H9 (cell line): Measurements from ENCODE around the gene SLX4. TPM values are rescaled to one million over a fixed set of nuclear protein-coding genes. Genes with fewer than 3 reads are reported as not detected.

Experiments
- DNase-seq: peaks from one replicate; pipeline ENCODE4 v3.0.0-alpha.2; 2017
- H2AFZ ChIP-seq: one replicate; pipeline ENCODE4 v1.6.1; 2013; ENCODE audit warnings: mild to moderate bottlenecking, low read length, control low read depth, moderate library complexity
- H2AK5ac ChIP-seq: 2 replicates; pipeline ENCODE4 v1.6.1; 2013; ENCODE audit warnings: low read length, control low read depth, mixed read lengths; ENCODE audit not compliant: insufficient read length
- H2BK120ac ChIP-seq: one replicate; pipeline ENCODE4 v1.6.1; 2013; ENCODE audit warnings: low read depth, mild to moderate bottlenecking, low read length, control low read depth, inconsistent platforms; ENCODE audit not compliant: poor library complexity, severe bottlenecking
- H2BK12ac ChIP-seq: 2 replicates; pipeline ENCODE4 v1.6.1; 2013; ENCODE audit warnings: low read length, control low read depth, mixed read lengths, low read depth; ENCODE audit not compliant: insufficient read length
- H2BK15ac ChIP-seq: 2 replicates; pipeline ENCODE4 v1.6.1; 2013; ENCODE audit warnings: low read depth, low read length, control low read depth
- H2BK20ac ChIP-seq: one replicate; pipeline ENCODE4 v1.6.1; 2013; ENCODE audit warnings: low read depth, mild to moderate bottlenecking, low read length, control low read depth, inconsistent platforms; ENCODE audit not compliant: poor library complexity, severe bottlenecking
- H2BK5ac ChIP-seq: 2 replicates; pipeline ENCODE4 v1.6.1; 2013; ENCODE audit warnings: low read length, control low read depth, mixed read lengths; ENCODE audit not compliant: insufficient read length
- H3K14ac ChIP-seq: 2 replicates; pipeline ENCODE4 v1.6.1; 2013; ENCODE audit warnings: low read length, control low read depth; ENCODE audit not compliant: insufficient read depth
- H3K18ac ChIP-seq: 2 replicates; pipeline ENCODE4 v1.6.1; 2013; ENCODE audit warnings: low read depth, mild to moderate bottlenecking, mixed read lengths, low read length, control low read depth; ENCODE audit not compliant: insufficient read length
- H3K23ac ChIP-seq: 2 replicates; pipeline ENCODE4 v1.6.1; 2013; ENCODE audit warnings: low read length, control low read depth, mixed read lengths, low read depth; ENCODE audit not compliant: insufficient read length
- H3K23me2 ChIP-seq: 2 replicates; pipeline ENCODE4 v1.6.1; 2013; ENCODE audit warnings: low read depth, mild to moderate bottlenecking, mixed read lengths, low read length, control low read depth; ENCODE audit not compliant: insufficient read length, poor library complexity, severe bottlenecking
- H3K27ac ChIP-seq: 2 replicates; pipeline ENCODE4 v1.5.1; 2013; ENCODE audit warnings: low read length, control low read depth, mixed read lengths, low read depth; ENCODE audit not compliant: insufficient read length
- H3K27me3 ChIP-seq: 2 replicates; pipeline ENCODE4 v1.6.1; 2013; ENCODE audit warnings: low read length, control low read depth, inconsistent platforms; ENCODE audit not compliant: insufficient read depth
- H3K4ac ChIP-seq: 2 replicates; pipeline ENCODE4 v1.6.1; 2013; ENCODE audit warnings: low read depth, mild to moderate bottlenecking, control low read depth, inconsistent platforms, low read length, moderate library complexity
- H3K4me1 ChIP-seq: 2 replicates; pipeline ENCODE4 v1.6.1; 2013; ENCODE audit warnings: low read length, control low read depth, inconsistent platforms; ENCODE audit not compliant: insufficient read depth
- H3K4me2 ChIP-seq: 2 replicates; pipeline ENCODE4 v1.6.1; 2013; ENCODE audit warnings: low read length, control low read depth, mixed read lengths; ENCODE audit not compliant: insufficient read length, insufficient read depth
- H3K56ac ChIP-seq: 2 replicates; pipeline ENCODE4 v1.6.1; 2013; ENCODE audit warnings: low read depth, mild to moderate bottlenecking, mixed read lengths, low read length, control low read depth; ENCODE audit not compliant: insufficient read length
- H3K79me1 ChIP-seq: 2 replicates; pipeline ENCODE4 v1.6.1; 2013; ENCODE audit warnings: low read depth, mild to moderate bottlenecking, moderate library complexity, low read length, control low read depth, inconsistent platforms; ENCODE audit not compliant: insufficient read depth, poor library complexity, severe bottlenecking
- H3K79me2 ChIP-seq: 2 replicates; pipeline ENCODE4 v1.6.1; 2013; ENCODE audit warnings: low read length, control low read depth, inconsistent platforms; ENCODE audit not compliant: insufficient read depth
- H3K9ac ChIP-seq: 2 replicates; pipeline ENCODE4 v1.6.1; 2013; ENCODE audit warnings: low read length, control low read depth, mixed read lengths; ENCODE audit not compliant: insufficient read length; ENCODE audit errors: extremely low read depth
- H3K9me3 ChIP-seq: one replicate; pipeline ENCODE4 v1.6.1; 2013; ENCODE audit warnings: low read depth, low read length, inconsistent platforms; ENCODE audit not compliant: control insufficient read depth
- H3T11ph ChIP-seq: one replicate; pipeline ENCODE4 v1.6.1; 2013; ENCODE audit warnings: mild to moderate bottlenecking, low read length, control low read depth, inconsistent platforms
- H4K20me1 ChIP-seq: one replicate; pipeline ENCODE4 v1.6.1; 2013; ENCODE audit not compliant: control insufficient read depth, insufficient read length, insufficient read depth
- H4K5ac ChIP-seq: 2 replicates; pipeline ENCODE4 v1.6.1; 2013; ENCODE audit warnings: low read depth, mild to moderate bottlenecking, mixed read lengths, low read length, control low read depth; ENCODE audit not compliant: insufficient read length
- H4K8ac ChIP-seq: replicated peaks from 2 replicates; pipeline ENCODE4 v1.6.1; 2013; ENCODE audit warnings: low read length, control low read depth, mixed read lengths, low read depth; ENCODE audit not compliant: insufficient read length
- H4K91ac ChIP-seq: 2 replicates; pipeline ENCODE4 v1.6.1; 2013; ENCODE audit warnings: low read depth, mild to moderate bottlenecking, moderate library complexity, mixed read lengths, low read length, control low read depth; ENCODE audit not compliant: insufficient read length
- H3K27ac Mint-ChIP-seq, 3 experiments: 2 replicates in 2 of 3; 3 replicates in 1 of 3; pipeline ENCODE4 v1.8.0; 2020 to 2021; ENCODE audit warnings: mixed read lengths in 3 of 3, mild to moderate bottlenecking in 1 of 3, moderate library complexity in 1 of 3
- H3K27me3 Mint-ChIP-seq: 2 replicates; pipeline ENCODE4 v1.8.0; 2021; ENCODE audit warnings: low read depth, mild to moderate bottlenecking, moderate library complexity, mixed read lengths
- H3K36me3 Mint-ChIP-seq, 3 experiments: 2 replicates in 2 of 3; 3 replicates in 1 of 3; pipeline ENCODE4 v1.8.0; 2020 to 2021; ENCODE audit warnings: low read depth in 3 of 3, mixed read lengths in 3 of 3; ENCODE audit not compliant: insufficient read depth in 1 of 3
- H3K4me1 Mint-ChIP-seq, 2 experiments: 2 replicates each; pipeline ENCODE4 v1.8.0; 2020; ENCODE audit warnings: mixed read lengths in 2 of 2
- H3K4me3 Mint-ChIP-seq, 2 experiments: 2 replicates in 1 of 2; 3 replicates in 1 of 2; pipeline ENCODE4 v1.8.0; 2020 to 2021; ENCODE audit warnings: mild to moderate bottlenecking in 2 of 2, mixed read lengths in 2 of 2, moderate library complexity in 1 of 2
- H3K9me3 Mint-ChIP-seq, 2 experiments: 2 replicates in 1 of 2; 3 replicates in 1 of 2; pipeline ENCODE4 v1.8.0; 2020; ENCODE audit warnings: mild to moderate bottlenecking in 2 of 2, mixed read lengths in 2 of 2, moderate library complexity in 1 of 2
- CTCF ChIP-seq: fragments of 200-600 bp; sonication (generic); conservative IDR thresholded peaks from 3 replicates; pipeline ENCODE4 v1.8.0; 2021; ENCODE audit warnings: antibody characterized with exemption, mild to moderate bottlenecking
- WGBS: extraction: QIAGEN DNeasy Blood & Tissue Kit; methylation state at CpG from one replicate; pipeline ENCODE4 v1.1.7; 2013; ENCODE audit warnings: missing lambda C conversion rate, low lambda C conversion rate, mixed read lengths; ENCODE audit not compliant: insufficient read length; ENCODE audit errors: extremely low coverage; 5-methylcytosine and 5-hydroxymethylcytosine counted together
- total RNA-seq: library from RNA; stranded (reverse); gene quantifications from 2 replicates; pipeline ENCODE4 v1.2.1, GENCODE V29; 2021

Gene SLX4
- total RNA-seq, 1 experiment from 2014 or later: 9.9 TPM

- Histone ChIP-seq H4K91ac (no peak overlapping the region), H2AK5ac (no peak overlapping the region), H2BK15ac (no peak overlapping the region), H4K20me1 (no peaks in the 10 kb centered on the region), H2BK20ac (no peak overlapping the region), H3K14ac (no peak overlapping the region), H3K23ac (no peak overlapping the region), H3K4me2 (no peak overlapping the region), H3K27me3 (no peaks in the 10 kb centered on the region), H2BK5ac (no peak overlapping the region), H3K9ac (no peak overlapping the region), H2AFZ (no peak overlapping the region), H3K4me1 (no peaks in the 10 kb centered on the region), H4K8ac (no peak overlapping the region), H3K9me3 (no peaks in the 10 kb centered on the region), H3K56ac (no peak overlapping the region), H4K5ac (no peak overlapping the region), H2BK120ac (peak overlapping the region; percentile 0), H3K27ac (no peak overlapping the region), H2BK12ac (no peak overlapping the region), H3K23me2 (peaks cover 4% of the 10 kb centered on the region), H3K18ac (no peak overlapping the region), H3K79me2 (peaks cover 6% of the 10 kb centered on the region), H3T11ph (no peak overlapping the region), H3K4ac (no peak overlapping the region), H3K79me1 (peaks cover 3% of the 10 kb centered on the region)
- Mint-ChIP-seq H3K4me3 (no peak overlapping the region), H3K27ac (peak overlapping the region in 1 of 3 experiments; percentile 83; a peak in 1 of 7 replicates), H3K9me3 (no peaks in the 10 kb centered on the region), H3K27me3 (no peaks in the 10 kb centered on the region), H3K4me1 (peaks cover 18 to 19% of the 10 kb centered on the region in 2 experiments), H3K36me3 (peaks cover 10 to 32% (median 27%) of the 10 kb centered on the region in 3 experiments)
- DNase-seq: no peak
- no CpG with 5 or more reads among the region's 5 CpGs for WGBS
- TF ChIP-seq CTCF: no peak
These were observed 3.3 kb downstream of the SLX4 start for GRCh38 chr16:3608069-3608468.
